Gastroesophageal sphincter (tissue), 3 donors: ENCODE measurements around the gene TMEM108.

Experiments
- CTCF ChIP-seq, 4 experiments: fragments of 200-600 bp in 2 of 4; fragments of 450-650 bp in 2 of 4; sonication (generic) in 1 of 4; IDR thresholded peaks; one replicate each; pipeline ENCODE4 v1.5.1; 2017 to 2019; ENCODE audit warnings: antibody characterized with exemption in 4 of 4, mild to moderate bottlenecking in 2 of 4, moderate library complexity in 2 of 4
- POLR2AphosphoS5 ChIP-seq: sonication (generic); formaldehyde crosslinking; IDR thresholded peaks from one replicate; pipeline ENCODE4 v1.6.1; 2017; ENCODE audit warnings: antibody characterized with exemption

GRCh38 chr3:133384331-133385027 lies 346.3 kb downstream of the TMEM108 start:
- TF ChIP-seq CTCF (IDR thresholded peaks at IDR 0.05) (peak in 3 of 4 experiments; percentile 67 to 91 (median 71)), POLR2AphosphoS5 (peak; percentile 45)
